GM12875 (cell line): Measurements from ENCODE around the gene ACACA.

Experiments
- H3K4me3 ChIP-seq: one replicate; pipeline ENCODE4 v1.5.1; 2011; ENCODE audit warnings: low read depth, low read length, control low read depth
- TF ChIP-seq, protein P1 (sequence below): IDR thresholded peaks from 2 replicates; pipeline ENCODE4 v1.5.1; 2011; ENCODE audit warnings: low read depth, mild to moderate bottlenecking, control low read depth, inconsistent platforms, low read length, moderate library complexity, borderline replicate concordance; ENCODE audit not compliant: insufficient read depth

The ACACA gene

DNA sequence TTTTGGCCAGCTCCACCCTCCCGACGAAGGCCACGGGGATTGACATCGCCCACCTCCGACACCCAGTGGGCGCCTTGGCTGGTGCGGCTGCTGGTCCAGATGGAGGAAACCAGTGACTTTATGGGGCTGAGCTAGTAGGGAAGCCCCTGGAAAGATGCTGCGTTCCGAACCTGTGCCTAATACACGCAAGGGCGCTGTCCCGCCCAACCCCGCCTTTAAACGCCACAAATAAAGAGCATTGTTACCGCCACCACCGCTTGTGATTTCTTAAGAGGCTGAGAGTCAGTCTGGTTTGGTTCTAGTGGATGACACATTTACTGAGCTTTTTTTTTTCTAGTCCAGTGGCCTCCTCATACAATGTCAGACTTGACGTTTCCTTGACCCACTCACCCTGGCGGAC is 350.0 kb downstream of the ACACA start:
- H3K4me3 ChIP-seq = no peak overlapping the region
- TF ChIP-seq, protein P1, sequence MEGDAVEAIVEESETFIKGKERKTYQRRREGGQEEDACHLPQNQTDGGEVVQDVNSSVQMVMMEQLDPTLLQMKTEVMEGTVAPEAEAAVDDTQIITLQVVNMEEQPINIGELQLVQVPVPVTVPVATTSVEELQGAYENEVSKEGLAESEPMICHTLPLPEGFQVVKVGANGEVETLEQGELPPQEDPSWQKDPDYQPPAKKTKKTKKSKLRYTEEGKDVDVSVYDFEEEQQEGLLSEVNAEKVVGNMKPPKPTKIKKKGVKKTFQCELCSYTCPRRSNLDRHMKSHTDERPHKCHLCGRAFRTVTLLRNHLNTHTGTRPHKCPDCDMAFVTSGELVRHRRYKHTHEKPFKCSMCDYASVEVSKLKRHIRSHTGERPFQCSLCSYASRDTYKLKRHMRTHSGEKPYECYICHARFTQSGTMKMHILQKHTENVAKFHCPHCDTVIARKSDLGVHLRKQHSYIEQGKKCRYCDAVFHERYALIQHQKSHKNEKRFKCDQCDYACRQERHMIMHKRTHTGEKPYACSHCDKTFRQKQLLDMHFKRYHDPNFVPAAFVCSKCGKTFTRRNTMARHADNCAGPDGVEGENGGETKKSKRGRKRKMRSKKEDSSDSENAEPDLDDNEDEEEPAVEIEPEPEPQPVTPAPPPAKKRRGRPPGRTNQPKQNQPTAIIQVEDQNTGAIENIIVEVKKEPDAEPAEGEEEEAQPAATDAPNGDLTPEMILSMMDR = no peak

DNA sequence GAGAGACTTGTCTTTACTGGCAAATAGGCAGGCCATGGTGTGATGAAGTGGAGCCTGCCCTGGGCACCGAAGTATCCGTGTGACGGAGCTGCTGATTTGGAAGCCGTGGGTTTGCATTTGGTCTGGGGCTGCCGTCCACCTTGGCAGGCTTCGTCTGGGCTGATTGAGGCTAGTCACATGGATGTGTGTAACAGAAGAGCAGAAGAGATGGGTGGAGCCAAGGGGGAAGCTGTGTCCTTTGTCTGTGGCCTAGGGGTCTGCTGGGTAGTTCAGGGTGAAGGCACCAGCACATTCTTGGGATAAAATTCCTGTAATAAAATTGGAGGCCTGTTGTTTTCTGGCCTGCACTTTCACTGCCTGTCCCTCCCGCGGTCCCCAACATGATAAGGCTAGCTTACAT is 351.7 kb downstream of the ACACA start:
- H3K4me3 ChIP-seq = no peak overlapping the region
- TF ChIP-seq, protein P1 = no peak

DNA sequence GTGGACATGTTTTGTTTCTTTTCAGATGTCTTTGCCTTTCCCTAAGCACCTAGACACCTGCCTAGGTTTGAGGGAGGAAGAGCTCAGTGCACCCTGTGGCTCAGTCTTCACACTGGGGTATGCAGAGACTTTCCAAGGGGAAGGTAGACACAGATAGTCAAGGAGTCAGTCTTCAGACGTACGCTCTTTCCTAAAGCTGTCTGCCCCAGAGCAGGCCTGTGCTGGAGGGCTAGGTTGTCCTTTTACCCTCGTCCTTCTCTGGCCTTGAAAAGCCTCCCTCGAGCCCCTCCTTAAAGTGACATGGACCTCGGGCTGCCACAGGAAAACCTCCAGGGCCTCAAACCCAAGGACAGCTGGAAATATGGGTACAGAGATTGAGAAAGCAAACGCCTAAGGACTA is 354.2 kb downstream of the ACACA start:
- H3K4me3 ChIP-seq = no peak overlapping the region
- TF ChIP-seq, protein P1 = no peak

DNA sequence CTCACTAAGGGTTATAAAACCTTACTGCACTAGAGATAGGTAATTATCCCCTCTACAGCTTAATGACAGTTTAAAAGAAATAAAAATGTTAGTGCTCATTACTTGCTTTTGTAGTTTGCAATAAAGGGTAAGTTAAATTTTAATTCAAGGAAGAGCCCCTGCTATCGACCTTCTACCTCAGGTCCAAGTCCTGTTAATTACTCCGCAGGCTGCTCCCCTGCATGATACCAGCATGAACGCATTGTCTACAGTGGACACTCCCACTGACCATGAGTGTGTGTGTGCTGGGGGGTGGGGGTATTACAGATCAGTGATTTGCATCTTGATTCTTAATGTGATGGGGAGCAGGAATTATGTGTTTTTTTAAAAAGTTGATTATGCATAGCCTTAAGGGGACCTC is 354.8 kb downstream of the ACACA start:
- TF ChIP-seq, protein P1 = no peak

DNA sequence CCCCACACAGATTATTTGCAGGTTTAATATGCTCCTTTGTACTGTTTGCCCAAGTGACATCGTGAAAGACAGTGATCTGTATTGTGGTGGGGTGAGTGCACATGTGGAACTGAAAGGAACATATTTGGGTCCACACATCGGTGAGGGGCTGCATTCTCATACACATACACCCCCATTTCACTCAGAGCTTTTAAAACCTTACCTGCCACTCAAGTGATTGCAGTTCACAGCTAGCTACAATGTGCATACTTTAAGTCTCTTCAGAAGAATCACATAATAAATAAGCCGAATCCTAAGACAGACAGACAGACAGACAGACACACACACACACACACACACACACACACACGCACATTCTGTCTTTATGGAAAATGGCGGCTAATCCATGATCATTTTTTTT is 355.3 kb downstream of the ACACA start:
- no peak overlapping the region for H3K4me3 ChIP-seq
- TF ChIP-seq, protein P1 = no peak

More for the DNA sequence above, 354.8 kb downstream of the ACACA start:
- no peak overlapping the region for H3K4me3 ChIP-seq

DNA sequence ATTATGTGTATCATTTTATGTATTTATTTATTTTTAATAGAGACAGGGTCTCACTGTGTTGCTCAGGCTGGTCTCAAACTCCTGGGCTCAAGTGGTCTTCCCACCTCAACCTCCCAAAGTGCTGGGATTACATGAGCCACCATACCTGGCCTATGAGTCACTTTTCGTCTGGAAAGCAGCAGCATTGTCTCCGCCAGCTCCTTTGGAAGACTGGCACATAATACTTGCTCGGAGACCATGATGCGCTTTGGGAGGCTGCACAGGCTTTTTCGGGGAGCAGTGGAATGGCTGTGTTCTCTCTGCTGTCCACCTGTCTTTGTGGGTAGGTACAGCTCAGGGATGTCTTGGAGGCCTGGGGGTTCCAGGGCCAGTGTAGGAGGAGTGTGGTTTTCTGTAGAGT is 355.7 kb downstream of the ACACA start:
- no peak overlapping the region for H3K4me3 ChIP-seq
- TF ChIP-seq, protein P1 = no peak

DNA sequence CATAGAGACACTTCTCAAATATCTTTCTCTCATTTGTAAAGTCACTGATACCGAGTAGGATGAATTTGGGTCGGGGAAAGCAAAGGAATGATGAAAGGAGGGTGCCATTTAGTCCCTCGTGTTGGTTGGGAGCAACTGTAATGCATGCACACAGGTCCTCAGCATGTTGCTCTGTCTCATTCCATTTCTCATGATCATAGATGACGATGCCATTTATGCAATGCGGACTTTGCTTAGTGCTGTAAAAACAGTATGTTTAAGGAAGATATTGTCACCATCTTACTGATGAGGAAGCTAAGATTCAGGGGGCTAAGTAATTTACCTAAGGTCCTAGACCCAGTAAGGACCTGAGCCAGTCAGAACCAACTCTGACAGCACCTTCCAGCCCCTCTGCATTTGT is 357.8 kb downstream of the ACACA start:
- TF ChIP-seq, protein P1 = no peak
- no peak overlapping the region for H3K4me3 ChIP-seq
